NCI-H1417 (cell line): ENCODE measurements around the gene CDC6.

Experiments
- DNase-seq, 3 experiments: peaks; one replicate each; lab custom pipeline; 2025; lab: John Stamatoyannopoulos, UW

CDC6 gene

GRCh38 chr17:40351359-40352236 lies 63.9 kb downstream of the CDC6 start:
- peak in 2 of 3 experiments; percentile 87 to 92 for DNase-seq

GRCh38 chr17:40352237-40352778 lies 64.6 kb downstream of the CDC6 start:
- DNase-seq: no peak

GRCh38 chr17:40352779-40353394 lies 65.2 kb downstream of the CDC6 start:
- peak in 1 of 3 experiments; percentile 26 for DNase-seq
